Measurements from ENCODE around the gene AMMECR1L.
"Not testable (repeated sequence)": the region's sequence is repeated elsewhere in the genome, so short reads cannot be mapped to it uniquely, and the experiment has no call there.

The AMMECR1L gene

DNA sequence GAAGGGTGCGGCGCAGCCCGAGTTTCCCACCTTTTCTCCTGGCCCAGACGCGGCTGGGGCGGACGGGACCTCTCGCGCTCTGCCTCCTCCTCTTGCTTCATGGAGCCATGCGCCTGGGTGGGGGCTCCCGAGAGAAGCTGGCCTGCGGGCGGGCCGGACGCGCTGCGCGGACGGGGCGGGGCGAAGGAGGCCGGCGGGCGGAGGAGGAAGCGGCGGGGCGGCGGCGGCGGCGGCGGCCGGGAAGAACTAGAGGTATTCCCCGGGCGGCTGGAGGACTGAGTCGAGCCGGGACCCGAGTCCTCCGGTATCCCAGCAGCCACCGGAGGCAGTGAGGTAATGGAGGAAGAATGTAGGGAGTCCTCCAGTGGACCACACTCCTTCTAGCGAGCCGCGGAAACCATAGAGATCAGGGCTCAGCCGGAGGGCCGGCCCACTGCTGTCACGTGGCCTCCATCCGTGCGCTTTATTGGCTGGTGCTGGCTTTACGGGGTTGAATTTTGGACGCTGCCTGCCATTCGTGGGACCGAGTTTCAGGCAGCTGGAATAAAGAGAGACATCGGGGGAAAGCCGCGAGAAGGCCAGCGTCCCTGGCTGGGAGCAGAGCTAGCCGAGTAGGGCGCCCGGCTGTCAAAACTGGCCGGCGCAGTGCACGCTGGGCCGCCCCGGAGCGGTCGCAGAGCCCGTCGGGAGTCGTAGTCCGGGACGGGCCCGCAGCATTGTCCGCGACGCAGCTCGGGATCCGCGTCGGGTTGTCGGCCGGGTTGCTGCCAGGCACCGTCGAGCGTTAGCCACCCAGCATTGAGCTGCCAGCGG, at the start of gene AMMECR1L:
AMMECR1L (minus strand) TSS at position 177 of the 813 bp plus-strand sequence. CDS start 11,722 bp downstream, outside the sequence.
- H3K4me3 ChIP-seq (ENCODE audit: low read depth, low read length), result peak within 1 kb of the TSS; percentile 59
- DNase-seq (ENCODE audit: low read depth), result peak; percentile 13

DNA sequence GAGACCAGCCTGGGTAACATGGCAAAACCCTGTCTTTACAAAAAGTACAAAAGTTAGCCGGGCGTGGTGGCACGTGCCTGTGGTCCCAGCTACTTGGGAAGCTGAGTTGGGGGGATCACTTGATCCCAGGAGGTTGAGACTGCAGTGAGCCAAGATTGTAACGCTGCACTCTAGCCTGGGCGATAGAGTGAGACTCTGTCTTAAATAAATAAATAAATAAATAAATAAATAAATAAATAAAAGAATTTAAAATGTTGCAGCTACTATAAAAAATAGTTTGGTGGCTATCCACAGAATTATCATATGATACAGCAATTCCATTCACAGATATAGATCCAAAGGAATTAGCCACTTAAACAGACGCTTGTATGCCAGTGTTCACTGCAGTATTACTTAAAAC, 49.6 kb upstream of the AMMECR1L start:
- DNase-seq (ENCODE audit: low read depth), result no peak

DNA sequence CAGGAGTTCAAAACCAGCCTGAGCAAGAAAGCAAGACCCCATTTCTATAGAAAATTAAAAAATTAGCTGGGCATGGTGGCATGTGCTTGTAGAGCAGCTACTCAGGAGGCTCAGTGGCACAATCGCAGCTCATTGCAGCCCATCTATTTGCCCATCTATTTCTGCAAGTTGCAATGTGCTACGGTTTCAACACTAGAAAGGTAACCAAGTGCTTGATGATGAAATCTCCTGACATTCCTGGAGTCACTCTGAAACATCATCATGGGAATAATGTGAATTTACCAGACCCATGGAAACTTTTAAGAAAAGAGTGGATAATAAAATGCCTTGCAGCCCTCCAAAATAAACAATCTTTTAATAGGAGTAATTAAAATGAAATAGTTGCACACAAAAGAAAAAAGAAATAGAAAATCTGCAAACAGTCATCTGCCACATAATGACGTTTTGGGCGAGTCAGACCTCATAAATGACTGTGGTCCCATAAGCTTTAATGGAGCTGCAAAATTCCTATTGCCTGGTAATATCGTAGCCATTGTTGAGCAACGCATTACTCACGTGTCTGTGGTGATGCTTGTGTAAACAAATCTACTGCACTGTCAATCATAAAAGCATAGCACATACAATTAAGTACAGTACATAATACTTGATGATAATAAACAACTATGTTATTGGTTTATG, 46.6 kb upstream of the AMMECR1L start:
- H3K4me3 ChIP-seq (ENCODE audit: low read depth, low read length), result no peak overlapping the region
- DNase-seq (ENCODE audit: low read depth), result peak; percentile 53

More for the DNA sequence above, 49.6 kb upstream of the AMMECR1L start:
- no peak overlapping the region for H3K4me3 ChIP-seq (ENCODE audit: low read depth, low read length)

DNA sequence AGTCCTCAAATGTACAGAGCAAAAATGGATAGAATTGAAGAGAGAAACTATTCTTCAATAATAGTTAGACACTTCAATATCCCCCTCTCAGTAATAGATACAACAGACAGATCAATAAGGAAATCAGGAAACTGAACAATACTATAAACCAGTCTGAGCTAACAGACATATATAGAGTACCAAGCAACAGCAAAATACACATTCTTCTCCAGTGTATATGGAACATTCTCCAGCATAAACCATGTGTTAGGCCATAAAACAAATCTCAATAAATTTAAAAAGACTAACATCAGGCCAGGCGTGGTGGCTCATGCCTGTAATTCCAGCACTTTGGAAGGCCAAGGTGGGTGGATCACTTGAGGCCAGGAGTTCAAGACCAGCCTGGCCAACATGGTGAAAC, 43.7 kb upstream of the AMMECR1L start:
- no peak for DNase-seq (ENCODE audit: low read depth)

DNA sequence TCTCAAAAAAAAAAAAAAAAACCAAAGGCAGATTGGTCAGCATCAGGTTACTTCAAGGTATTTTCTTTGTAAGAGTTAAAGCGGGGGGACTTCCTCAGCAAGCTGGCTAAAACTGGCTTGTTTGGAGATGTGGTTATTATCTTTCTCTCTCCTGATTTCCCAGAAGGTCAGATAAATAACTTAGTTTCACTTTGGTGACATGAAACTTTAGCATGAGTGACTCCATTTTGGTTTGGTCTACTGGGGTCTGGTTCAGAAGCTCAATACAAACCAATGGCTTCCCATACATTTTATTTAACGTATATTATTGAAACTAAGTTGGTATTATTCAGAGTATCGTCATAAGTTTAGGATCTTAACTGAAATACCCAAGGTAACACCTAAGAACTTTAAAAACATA, 41.6 kb upstream of the AMMECR1L start:
- DNase-seq (ENCODE audit: low read depth), result no peak
- H3K4me3 ChIP-seq (ENCODE audit: low read depth, low read length), result no peak overlapping the region

More for the DNA sequence above, 43.7 kb upstream of the AMMECR1L start:
- no peak overlapping the region for H3K4me3 ChIP-seq (ENCODE audit: low read depth, low read length)

DNA sequence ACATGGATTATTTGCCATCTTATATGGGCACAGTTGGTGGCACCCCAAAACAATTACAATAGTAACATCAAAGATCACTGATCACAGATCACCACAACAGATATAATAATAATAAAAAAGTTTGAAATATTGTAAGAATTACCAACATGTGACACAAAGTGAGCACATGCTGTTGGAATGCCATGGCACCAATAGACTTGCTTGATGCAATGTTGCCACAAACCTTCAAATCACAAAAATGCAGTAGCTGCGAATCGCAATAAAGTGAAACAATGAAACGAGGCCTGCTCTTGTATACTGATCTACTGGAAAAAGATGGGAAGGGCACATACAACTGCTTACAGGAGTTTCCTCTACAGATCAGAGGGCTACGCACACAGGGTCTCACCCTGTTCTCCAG, 32.2 kb upstream of the AMMECR1L start:
- no peak overlapping the region for H3K4me3 ChIP-seq (ENCODE audit: low read depth, low read length)
- DNase-seq (ENCODE audit: low read depth), result no peak

DNA sequence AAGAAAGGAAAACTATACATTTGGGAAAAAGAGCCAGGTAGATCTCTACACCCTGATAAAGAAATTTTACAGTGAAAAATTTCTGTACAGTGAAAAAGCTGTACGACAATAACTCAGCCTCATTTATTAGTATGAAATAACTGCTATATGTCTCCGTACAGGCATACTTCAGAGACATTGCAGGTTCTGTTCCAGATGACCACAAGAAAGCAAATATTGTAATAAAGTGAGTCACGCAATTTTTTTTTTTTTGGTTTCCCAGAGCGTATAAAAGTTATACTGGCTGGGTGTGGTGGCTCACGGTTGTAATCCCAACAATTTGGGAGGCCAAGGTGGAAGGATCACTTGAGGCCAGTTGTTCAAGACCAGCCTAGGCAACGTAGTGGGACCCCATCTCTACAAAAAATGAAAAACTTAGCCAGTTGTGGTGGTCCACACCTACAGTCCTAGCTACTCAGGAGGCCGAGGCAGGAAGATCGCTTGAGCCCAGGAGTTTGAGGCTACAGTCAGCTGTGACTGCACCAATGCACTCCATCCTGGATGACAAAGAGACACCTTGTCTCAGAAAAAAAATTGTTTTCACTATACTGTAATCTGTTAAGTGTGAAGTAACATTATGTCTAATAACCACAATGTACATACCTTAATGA, 28.2 kb upstream of the AMMECR1L start:
- no peak overlapping the region for H3K4me3 ChIP-seq (ENCODE audit: low read depth, low read length)
- no peak for DNase-seq (ENCODE audit: low read depth)

DNA sequence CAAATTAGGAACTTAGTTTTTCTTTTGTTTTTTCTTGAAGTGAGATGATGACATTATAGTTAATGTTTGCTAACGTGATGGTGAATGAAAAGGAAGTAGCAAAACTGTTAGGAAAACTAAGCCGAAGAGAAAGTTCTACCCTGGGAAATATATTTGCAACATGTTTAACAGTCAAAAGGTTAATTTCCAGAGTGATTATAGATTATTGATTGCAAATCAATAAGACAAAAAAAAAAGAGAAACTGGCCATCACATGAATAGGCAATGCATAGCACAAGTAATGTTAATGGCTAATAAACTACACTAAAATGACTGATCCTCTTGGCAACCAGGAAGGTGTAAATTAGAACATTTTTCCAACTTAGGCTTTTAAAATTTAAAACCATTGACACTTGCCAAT, 26.0 kb upstream of the AMMECR1L start:
- no peak overlapping the region for H3K4me3 ChIP-seq (ENCODE audit: low read depth, low read length)
- DNase-seq (ENCODE audit: low read depth), result no peak

DNA sequence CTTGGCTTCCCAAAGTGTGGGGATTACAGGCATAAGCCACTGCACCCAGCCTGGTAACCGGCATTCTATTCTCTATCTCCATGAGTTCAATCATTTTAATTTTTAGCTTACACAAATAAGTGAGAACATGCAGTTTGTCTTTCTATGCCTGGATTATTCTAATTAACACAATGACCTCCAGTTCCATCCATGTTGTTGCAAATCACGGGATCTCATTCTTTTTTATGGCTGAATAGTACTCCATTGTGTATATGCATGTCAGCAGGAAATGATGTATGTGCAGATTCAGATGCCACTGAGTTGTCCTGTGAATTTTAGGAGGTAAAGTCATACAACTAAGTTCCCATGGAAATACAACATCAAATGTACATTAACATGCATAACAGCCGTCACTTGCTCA, 24.7 kb upstream of the AMMECR1L start:
- no peak for DNase-seq (ENCODE audit: low read depth)
- H3K4me3 ChIP-seq (ENCODE audit: low read depth, low read length), result no peak overlapping the region

DNA sequence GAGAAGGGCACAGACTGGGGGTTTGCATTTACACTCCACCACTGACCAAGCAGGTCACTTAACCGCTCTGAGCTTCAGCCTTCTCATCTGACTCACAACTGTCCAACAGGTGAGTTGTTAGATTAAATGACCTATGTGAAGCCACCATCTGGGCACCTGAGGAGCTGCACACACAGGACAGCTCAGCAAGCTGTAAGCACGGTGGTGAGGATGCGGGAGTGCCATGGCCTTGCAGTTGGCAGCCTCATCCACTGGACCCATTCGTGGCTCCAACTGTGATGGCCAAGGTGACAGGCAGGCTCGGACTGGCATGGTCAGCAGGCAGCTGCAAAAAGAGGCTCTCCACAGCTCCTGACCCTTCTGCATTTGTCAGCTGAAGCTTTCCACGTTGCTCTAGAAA, 23.3 kb upstream of the AMMECR1L start:
- H3K4me3 ChIP-seq (ENCODE audit: low read depth, low read length), result no peak overlapping the region
- DNase-seq (ENCODE audit: low read depth), result no peak

DNA sequence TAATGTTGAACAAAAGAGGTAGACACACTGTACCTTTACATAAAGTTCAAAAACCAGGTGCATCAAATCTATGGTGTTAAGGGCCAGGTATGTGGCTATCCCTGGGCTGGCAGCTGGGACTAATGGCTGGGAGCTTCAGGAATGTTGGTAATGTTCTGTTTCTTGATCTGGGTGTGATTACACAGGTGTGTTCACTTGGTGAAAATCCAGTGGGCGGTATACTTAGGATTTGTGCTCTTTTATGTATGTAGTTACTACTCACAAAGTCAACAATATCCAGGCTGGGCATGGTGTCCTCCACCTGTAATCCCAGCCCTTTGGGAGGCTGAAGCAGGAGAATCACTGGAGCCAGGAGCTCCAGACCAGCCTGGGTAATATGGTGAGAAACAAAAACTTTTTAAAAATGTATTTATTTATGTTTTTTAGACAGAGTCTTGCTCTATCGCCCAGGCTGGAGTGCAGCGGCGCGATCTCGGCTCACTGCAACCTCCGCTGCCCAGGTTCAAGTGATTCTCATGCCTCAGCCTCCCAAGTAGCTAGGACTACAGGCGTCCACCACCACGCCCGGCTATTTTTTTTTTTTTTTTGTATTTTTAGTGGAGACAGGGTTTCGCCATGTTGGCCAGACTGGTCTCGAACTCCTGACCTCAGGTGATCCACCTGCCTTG, 22.1 kb upstream of the AMMECR1L start:
- not testable (repeated sequence) for DNase-seq (ENCODE audit: low read depth); H3K4me3 ChIP-seq (ENCODE audit: low read depth, low read length)

DNA sequence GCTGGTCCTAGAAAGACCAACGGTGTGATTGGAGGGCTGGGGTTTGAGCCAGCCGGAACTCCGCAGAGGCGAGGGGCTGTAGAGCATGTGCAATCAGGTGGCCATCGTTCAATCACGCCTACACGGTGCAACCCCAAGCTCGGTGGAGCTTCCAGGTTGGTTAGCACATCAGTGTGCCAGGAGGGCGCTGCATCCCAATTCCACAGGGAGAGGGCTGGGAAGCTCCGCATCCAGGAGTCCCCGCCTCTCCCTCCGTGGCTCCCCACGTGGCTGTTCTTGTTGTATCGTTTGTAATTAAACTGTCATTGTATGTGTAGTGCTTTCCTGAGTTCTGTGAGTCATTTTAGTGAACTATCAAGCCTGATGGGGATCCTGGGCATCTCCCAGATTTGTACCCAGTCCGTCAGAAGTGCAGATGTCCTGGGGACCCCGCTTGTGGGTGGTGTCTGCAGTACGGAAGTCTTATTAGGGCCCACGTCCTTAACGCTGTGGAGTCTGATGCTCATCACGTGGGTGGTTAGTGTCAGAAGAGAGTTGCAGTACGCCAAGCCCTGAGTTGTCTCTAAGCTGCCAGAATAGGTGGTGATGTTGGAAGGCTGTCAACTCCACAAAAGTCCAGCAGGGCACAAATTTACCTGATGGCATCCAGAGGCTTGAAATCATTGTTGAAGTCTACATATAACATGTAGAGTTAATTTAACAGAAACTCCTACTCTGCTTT, 20.6 kb upstream of the AMMECR1L start:
- DNase-seq (ENCODE audit: low read depth), result no peak
- no peak overlapping the region for H3K4me3 ChIP-seq (ENCODE audit: low read depth, low read length)

DNA sequence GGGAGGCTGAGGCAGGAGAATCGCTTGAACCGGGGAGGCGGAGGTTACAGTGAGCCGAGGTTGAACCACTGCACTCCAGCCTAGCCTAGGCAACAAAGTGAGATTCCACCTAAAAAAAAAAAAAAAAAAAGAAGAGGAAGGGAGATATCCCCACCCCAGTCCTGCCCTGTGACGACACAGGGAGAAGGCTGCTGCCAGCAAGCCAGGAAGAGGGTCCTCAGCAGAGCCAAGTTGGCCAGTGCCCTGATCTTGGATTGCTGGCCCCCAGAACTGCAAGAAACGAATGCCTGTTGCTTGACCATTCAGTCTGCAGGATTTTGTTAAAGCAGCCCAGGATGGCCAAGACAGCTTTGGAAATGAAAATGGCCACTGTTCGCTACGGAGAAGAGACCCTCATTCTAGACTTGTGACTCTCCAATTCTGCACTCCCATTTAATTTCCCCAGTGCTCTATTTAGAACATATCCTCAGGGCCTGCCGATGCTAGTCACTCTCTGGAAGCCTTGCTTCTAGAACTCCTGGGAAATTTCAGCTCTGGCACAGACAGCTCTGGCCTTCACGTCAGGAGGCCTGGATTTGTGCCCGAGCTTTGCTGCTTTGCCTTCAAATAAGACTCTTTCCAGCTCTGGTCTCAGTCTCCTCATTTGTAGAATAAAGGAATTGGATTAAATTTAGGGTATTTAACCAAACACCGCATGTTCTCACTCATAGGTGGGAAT, 15.7 kb upstream of the AMMECR1L start:
- DNase-seq (ENCODE audit: low read depth), result no peak
- H3K4me3 ChIP-seq (ENCODE audit: low read depth, low read length), result no peak overlapping the region

DNA sequence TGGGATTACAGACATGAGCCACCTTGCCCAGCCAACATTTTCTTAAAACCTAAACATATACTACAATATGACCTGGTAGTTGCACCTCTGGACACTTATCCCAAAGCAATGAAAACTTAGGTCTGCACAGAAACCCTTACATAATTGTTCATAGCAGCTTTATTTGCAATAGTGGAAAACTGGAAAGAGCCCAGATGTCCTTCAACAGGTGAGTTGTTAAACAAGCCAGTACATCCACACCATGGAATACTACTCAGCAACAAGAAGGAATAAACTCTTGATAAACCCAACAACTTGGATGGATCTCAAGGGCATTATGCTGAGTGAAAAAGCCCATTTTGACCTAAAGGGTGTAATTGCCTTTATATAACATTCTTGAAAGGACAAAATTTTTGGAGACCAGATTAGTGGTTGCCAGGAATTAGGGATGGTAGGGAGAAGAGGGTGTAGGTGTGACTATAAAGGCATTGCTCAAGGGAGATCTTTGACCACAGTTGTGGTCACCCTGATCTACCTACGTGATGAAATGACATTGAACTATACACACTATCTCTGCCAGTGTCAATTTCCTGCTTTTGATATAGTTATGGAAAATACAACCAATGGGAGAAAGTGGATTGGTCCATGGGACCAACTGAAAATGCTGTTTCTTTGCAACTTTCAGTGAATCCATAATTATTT, 11.9 kb upstream of the AMMECR1L start:
- no peak overlapping the region for H3K4me3 ChIP-seq (ENCODE audit: low read depth, low read length)

DNA sequence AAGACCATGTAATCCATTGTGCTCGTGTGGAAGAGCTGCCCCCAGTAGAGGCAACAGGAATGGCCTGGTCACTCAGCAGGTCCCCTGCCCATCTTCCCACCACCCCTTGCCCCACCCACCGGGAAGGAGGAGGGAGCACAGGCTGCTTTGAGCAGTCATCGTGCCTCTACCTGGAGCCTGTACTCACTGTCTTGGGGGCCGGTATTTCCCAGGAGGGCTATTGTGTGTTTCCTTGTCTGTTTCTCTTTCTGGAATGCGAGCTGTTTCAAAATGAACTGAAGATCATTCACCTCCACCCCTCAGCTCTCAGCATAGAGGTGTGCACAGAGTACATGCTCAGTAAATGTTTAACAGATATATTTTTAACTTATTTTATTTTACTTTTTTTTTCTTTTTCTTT, 7.7 kb upstream of the AMMECR1L start:
- no peak for DNase-seq (ENCODE audit: low read depth)
- no peak overlapping the region for H3K4me3 ChIP-seq (ENCODE audit: low read depth, low read length)

More for the DNA sequence above, 11.9 kb upstream of the AMMECR1L start:
- DNase-seq (ENCODE audit: low read depth), result no peak

DNA sequence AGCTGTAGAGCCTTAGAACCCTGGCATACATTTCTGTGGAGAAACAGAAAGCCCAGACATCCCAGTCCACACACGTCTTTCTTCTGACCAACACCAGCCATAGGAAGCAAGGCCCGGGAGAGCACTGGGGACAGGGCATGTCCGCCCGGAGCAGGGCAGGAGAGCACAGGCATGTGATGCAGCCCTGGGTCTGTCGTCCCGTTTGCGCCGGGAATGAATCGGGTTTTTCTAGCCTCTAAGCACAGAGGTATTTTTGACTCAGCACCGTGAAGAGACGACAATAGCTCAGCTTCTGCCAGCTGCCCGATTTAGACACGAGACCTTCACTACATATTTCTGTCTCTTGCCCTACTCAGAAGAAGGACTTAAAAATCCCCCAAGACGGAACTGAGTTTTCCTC, 7.3 kb upstream of the AMMECR1L start:
- no peak for DNase-seq (ENCODE audit: low read depth)
- H3K4me3 ChIP-seq (ENCODE audit: low read depth, low read length), result no peak overlapping the region

DNA sequence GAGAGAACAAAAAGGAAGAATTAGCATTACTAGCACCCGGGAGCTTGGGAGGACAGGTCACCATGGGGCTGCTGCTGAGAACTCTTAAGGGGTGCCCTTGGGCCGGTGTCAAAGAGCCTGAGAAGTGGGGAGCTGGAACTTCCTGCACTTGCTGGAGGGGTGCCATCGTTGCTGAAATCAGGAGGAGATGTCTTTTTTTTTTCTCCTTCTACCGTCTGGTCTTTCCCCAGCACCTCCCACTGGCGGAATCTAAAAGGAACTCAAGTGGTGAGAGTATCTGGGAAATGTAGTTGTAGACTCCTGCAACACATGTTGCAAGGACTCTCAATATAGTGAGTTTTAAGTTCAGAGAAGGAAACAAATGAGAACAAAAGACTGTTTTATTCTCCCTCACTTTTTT, 6.1 kb upstream of the AMMECR1L start:
- DNase-seq (ENCODE audit: low read depth), result no peak
- no peak overlapping the region for H3K4me3 ChIP-seq (ENCODE audit: low read depth, low read length)

DNA sequence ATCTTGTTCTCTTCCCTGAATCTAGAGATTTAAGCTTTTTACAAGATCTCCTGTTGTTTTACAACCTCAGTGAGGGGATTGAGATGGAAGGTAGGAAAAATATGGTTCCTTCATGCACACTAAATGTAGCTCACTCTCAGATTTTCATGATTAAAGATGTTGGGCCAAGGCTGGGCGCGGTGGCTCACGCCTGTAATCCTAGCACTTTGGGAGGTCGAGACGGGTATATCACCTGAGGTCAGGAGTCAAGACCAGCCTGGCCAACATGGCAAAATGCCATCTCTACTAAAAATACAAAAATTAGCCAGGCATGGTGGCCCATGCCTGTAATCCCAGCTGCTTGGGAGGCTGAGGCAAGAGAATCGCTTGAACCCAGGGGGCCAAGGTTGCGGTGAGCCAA, 5.0 kb upstream of the AMMECR1L start:
- not testable (repeated sequence) for DNase-seq (ENCODE audit: low read depth); H3K4me3 ChIP-seq (ENCODE audit: low read depth, low read length)
